GM12891 (cell line): Measurements from ENCODE around the gene PI4K2A.

Experiments
- PAX5 ChIP-seq: IDR thresholded peaks from 2 replicates; pipeline ENCODE4 v1.6.1; 2011; ENCODE audit warnings: low read length, moderate library complexity, mild to moderate bottlenecking; ENCODE audit not compliant: insufficient read depth, severe bottlenecking
- POLR2A ChIP-seq: IDR thresholded peaks from 2 replicates; pipeline ENCODE4 v1.6.1; 2011; ENCODE audit warnings: low read depth, low read length, control low read depth
- POLR2AphosphoS5 ChIP-seq: IDR thresholded peaks from 2 replicates; pipeline ENCODE4 v1.6.1; 2011; ENCODE audit warnings: low read depth, low read length, control low read depth
- TAF1 ChIP-seq: IDR thresholded peaks from 2 replicates; pipeline ENCODE4 v1.6.1; 2011; ENCODE audit warnings: low read depth, low read length, control low read depth

DNA sequence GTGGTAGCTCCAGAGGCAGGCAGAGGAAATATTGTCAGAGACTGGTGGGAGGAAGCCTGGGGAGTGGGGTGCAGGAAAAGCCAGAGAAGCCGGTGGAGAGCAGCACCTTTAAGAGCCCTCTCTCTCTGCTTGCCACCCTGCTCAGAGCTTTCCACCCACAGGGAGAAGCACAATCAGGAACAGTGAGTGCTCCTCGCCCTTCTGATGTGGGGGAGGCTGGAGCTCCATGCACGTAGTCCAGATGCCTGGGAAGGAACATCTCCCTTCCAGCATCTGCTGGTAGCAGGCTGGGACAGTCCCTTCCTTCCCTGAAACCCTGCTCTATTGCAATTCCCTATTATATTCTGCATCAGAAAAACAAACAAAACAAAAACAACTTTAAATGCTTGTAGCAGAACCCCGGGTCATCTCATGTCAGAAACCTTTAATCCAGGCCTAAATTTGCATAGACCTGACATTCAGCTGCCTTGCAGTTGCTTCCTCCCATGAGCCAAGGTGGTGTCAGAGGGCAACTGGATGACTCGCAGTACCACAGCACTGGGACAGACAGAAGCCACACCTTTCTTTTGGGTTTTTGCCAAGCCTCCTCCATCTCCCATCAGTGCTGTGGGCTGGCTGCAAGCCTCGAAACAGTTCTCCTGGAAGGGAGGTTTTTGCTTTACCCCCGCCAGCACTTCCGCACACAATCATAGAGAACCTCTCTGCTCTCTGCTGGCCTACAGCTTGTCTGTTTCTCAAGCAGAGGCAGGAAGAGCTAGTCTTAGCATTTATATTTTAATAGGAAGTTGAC lies 33.5 kb downstream of the PI4K2A start:
- no peak for TF ChIP-seq POLR2A
- TF ChIP-seq TAF1 = no peak
- no peak for TF ChIP-seq POLR2AphosphoS5
- TF ChIP-seq PAX5 = no peak
